ENCODE results near the gene MSI2. TPM values are rescaled to one million over a fixed set of nuclear protein-coding genes. Genes with fewer than 3 reads are reported as not detected.

Gene MSI2
- total and polyA plus RNA-seq, 12 donors: 32.6 to 411 (median 148) TPM

GRCh38 chr17:57363998-57364643 lies 107.8 kb downstream of the MSI2 start:
- Histone ChIP-seq H3K4me3 (no peak overlapping the region), H3K27me3 (no peaks in the 10 kb centered on the region), H3K27ac (peak overlapping the region in 2 of 5 donors; percentile 37 to 42), H3K9me3 (replicated peaks in 1 of 3) (no peaks in the 10 kb centered on the region), H3K36me3 (replicated peaks in 1 of 2) (no peaks in the 10 kb centered on the region), H3K4me1 (replicated peaks in 1 of 2) (peaks cover 15 to 41% of the 10 kb centered on the region in 2 donors)
- TF ChIP-seq CTCF (IDR thresholded peaks at IDR 0.05): no peak
- TF ChIP-seq POLR2A (IDR thresholded peaks at IDR 0.05): no peak
- intact Hi-C loops (cut with DNase I): no loop called here
- peak in 1 of 7 donors; percentile 48 for DNase-seq
- 77 to 87% (median 82%) methylated on average over 7 of the region's 7 CpGs for WGBS, 4 donors

GRCh38 chr17:57365420-57365819 lies 109.1 kb downstream of the MSI2 start:
- H3K27me3 ChIP-seq: no peaks in the 10 kb centered on the region
- H3K9me3 ChIP-seq (replicated peaks in 1 of 3): no peaks in the 10 kb centered on the region
- intact Hi-C loops (cut with DNase I): no loop called here
- H3K36me3 ChIP-seq (replicated peaks in 1 of 2): no peaks in the 10 kb centered on the region
- DNase-seq: peak in 3 of 7 donors; percentile 42 to 65 (median 58)
- 47 to 66% (median 60%) methylated on average over 3 of the region's 3 CpGs for WGBS, 4 donors
- peak overlapping the region in 2 of 5 donors; percentile 10 to 42 for H3K27ac ChIP-seq
- no peak overlapping the region for H3K4me3 ChIP-seq
- H3K4me1 ChIP-seq (replicated peaks in 1 of 2): peaks cover 22 to 54% of the 10 kb centered on the region in 2 donors
- no peak for TF ChIP-seq POLR2A (IDR thresholded peaks at IDR 0.05)
- TF ChIP-seq CTCF (IDR thresholded peaks at IDR 0.05): no peak

GRCh38 chr17:57366177-57366557 lies 109.8 kb downstream of the MSI2 start:
- TF ChIP-seq POLR2A (IDR thresholded peaks at IDR 0.05): no peak
- no peak for TF ChIP-seq CTCF (IDR thresholded peaks at IDR 0.05)
- no peak overlapping the region for H3K4me3 ChIP-seq
- no peaks in the 10 kb centered on the region for H3K36me3 ChIP-seq (replicated peaks in 1 of 2)
- intact Hi-C loops (cut with DNase I): no loop called here
- peak overlapping the region in 2 of 5 donors; percentile 10 to 42 for H3K27ac ChIP-seq
- DNase-seq: peak in 1 of 7 donors; percentile 35
- H3K27me3 ChIP-seq: no peaks in the 10 kb centered on the region
- 77 to 82% (median 80%) methylated on average over 6 of the region's 6 CpGs for WGBS, 4 donors
- peaks cover 22 to 58% of the 10 kb centered on the region in 2 donors for H3K4me1 ChIP-seq (replicated peaks in 1 of 2)
- no peaks in the 10 kb centered on the region for H3K9me3 ChIP-seq (replicated peaks in 1 of 3)

GRCh38 chr17:57366558-57367351 lies 110.4 kb downstream of the MSI2 start:
- no peaks in the 10 kb centered on the region for H3K9me3 ChIP-seq (replicated peaks in 1 of 3)
- DNase-seq: peak in 1 of 7 donors; percentile 52
- 52 to 64% (median 60%) methylated on average over 13 of the region's 13 CpGs for WGBS, 4 donors
- H3K27ac ChIP-seq: peak overlapping the region in 1 of 5 donors; percentile 42
- TF ChIP-seq POLR2A (IDR thresholded peaks at IDR 0.05) (no peak), CTCF (IDR thresholded peaks at IDR 0.05) (no peak)
- intact Hi-C loops (cut with DNase I): no loop called here
- peaks cover 22 to 58% of the 10 kb centered on the region in 2 donors for H3K4me1 ChIP-seq (replicated peaks in 1 of 2)
- no peaks in the 10 kb centered on the region for H3K27me3 ChIP-seq
- H3K4me3 ChIP-seq: no peak overlapping the region
- H3K36me3 ChIP-seq (replicated peaks in 1 of 2): no peaks in the 10 kb centered on the region

Measured in adrenal gland (tissue), 12 donors.